Brain microvascular endothelial cell (primary cell): ENCODE data around the gene ARSG.
A peak's percentile ranks its signal among the peaks of the same experiment; 100 is the strongest.

ENCODE experiments used
- DNase-seq: peaks from one replicate; pipeline ENCODE4 v3.0.0-alpha.2; 2020
- H3K27ac ChIP-seq: fragments of 250-450 bp; sonication (Bioruptor Pico); 2 replicates; pipeline ENCODE4 v1.5.1; 2020; ENCODE audit warnings: mild to moderate bottlenecking, moderate library complexity
- H3K27me3 ChIP-seq: fragments of 250-450 bp; sonication (Bioruptor Pico); replicated peaks from 2 replicates; pipeline ENCODE4 v1.5.1; 2020; ENCODE audit warnings: mild to moderate bottlenecking
- H3K36me3 ChIP-seq: fragments of 250-450 bp; sonication (Bioruptor Pico); replicated peaks from 2 replicates; pipeline ENCODE4 v1.5.1; 2020; ENCODE audit warnings: mild to moderate bottlenecking
- H3K4me3 ChIP-seq: 2 replicates; pipeline ENCODE4 v1.5.1; 2011; ENCODE audit warnings: low read depth, mild to moderate bottlenecking, control low read depth, low read length, moderate library complexity
- in situ Hi-C: cut with HindIII; loops from 2 replicates; pipeline ENCODE4 v1.10.0; 2017; ENCODE audit warnings: low sequenced_read_pairs, low pct_ligation_motif_present
- TF ChIP-seq, protein P1 (sequence below): IDR thresholded peaks from 2 replicates; pipeline ENCODE4 v1.5.1; 2011; ENCODE audit warnings: low read depth, mild to moderate bottlenecking, moderate library complexity, low read length, control low read depth, inconsistent platforms; ENCODE audit errors: missing control alignments

The ARSG gene

DNA sequence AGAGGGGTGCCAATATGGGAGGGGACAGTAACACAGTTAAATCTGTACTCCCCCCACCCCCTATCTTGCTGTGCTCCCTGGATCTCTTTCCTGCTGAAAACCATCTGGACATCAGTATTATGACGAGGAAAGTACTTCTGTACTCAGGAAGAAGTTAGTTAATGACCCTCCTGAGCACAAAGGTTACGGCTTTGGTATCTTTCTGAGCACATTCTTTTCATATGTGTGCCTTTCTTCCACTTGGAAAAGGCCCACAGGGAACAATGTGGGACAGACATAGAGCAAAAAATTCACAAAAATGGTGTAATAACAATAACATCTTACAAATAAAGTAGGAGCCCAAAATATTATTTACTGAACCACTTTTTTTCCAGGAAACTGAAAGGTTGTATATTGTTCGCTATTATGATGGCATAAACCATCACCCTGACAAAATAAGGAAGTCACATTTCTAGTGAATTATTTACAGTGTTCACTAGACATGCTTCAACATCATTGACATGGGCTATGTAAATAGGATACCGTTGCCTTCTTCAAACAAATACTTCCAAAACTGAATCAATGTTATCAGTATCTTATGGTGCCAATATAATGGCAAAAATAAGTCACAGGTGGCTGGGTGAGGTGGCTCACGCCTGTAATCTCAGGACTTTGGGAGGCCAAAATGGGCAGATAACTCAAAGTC, 160.5 kb downstream of the ARSG start:
- no peak for DNase-seq
- Histone ChIP-seq H3K27ac (no peak overlapping the region), H3K4me3 (no peak overlapping the region), H3K27me3 (no peaks in the 10 kb centered on the region), H3K36me3 (peaks cover 34% of the 10 kb centered on the region)
- in situ Hi-C loops: no loop called here
- TF ChIP-seq, protein P1, sequence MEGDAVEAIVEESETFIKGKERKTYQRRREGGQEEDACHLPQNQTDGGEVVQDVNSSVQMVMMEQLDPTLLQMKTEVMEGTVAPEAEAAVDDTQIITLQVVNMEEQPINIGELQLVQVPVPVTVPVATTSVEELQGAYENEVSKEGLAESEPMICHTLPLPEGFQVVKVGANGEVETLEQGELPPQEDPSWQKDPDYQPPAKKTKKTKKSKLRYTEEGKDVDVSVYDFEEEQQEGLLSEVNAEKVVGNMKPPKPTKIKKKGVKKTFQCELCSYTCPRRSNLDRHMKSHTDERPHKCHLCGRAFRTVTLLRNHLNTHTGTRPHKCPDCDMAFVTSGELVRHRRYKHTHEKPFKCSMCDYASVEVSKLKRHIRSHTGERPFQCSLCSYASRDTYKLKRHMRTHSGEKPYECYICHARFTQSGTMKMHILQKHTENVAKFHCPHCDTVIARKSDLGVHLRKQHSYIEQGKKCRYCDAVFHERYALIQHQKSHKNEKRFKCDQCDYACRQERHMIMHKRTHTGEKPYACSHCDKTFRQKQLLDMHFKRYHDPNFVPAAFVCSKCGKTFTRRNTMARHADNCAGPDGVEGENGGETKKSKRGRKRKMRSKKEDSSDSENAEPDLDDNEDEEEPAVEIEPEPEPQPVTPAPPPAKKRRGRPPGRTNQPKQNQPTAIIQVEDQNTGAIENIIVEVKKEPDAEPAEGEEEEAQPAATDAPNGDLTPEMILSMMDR: no peak

DNA sequence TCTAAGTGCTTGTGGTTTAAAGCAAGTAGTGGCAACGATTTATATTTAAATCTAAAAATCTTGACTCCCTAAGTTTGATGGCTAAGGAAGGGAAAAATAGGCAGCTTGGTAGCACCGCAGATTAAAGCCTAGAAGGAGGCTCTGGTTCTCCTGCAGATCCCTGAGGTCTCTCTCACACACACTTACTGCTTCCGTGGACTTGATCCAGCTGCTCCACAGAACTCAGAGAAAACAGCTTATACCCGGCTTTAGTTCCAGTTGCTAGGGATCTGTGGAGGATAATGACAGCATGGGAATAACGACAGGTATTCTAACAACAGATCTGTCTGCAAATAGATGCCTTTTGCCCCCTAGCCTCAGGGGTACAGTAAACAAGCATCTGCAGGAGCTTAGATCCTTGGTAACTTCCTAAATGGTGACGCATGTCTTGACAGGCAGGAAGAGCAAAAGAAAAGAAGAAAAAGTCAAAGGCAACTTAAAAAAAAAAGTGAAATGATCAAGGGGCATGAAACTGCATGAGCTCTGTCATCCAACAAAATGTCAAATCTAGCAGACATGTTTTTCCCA, 161.5 kb downstream of the ARSG start:
- Histone ChIP-seq H3K27me3 (no peaks in the 10 kb centered on the region), H3K27ac (no peak overlapping the region), H3K4me3 (no peak overlapping the region), H3K36me3 (peaks cover 34% of the 10 kb centered on the region)
- in situ Hi-C loops: no loop called here
- TF ChIP-seq, protein P1: no peak
- DNase-seq: no peak

DNA sequence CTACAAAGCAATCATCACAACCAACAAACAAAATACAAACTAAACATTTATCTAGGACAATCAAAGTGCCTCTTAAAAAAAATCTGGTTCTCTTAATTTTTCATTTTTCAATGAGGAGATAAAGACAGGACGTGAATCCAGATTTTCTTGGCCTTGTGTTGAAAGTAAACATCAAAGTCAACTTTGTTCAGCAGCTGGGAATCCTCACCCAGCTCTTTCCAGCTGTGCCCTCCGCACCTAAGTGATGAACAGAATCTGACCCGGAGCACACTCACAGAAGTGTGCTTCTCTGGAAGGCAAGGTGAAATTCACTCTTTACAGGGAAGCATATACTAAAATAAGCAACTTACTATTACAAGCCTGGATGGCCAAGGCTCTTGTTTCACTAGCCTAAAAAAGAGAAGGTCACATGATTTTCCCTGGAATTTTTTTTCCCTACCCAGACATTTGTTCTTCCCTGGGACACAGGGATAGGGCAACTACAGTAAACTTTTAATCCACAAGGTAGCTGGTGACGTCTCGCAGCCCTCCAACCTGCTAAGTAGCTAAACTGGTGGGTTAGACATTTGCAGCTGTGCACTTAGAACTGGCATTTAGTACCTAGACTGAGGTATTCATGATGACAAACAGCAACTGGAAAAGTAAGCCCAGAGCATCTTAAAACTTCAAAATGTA, 162.8 kb downstream of the ARSG start:
- Histone ChIP-seq H3K27me3 (no peaks in the 10 kb centered on the region), H3K36me3 (peaks cover 24% of the 10 kb centered on the region), H3K27ac (no peak overlapping the region), H3K4me3 (no peak overlapping the region)
- in situ Hi-C loops: no loop called here
- TF ChIP-seq, protein P1: no peak
- DNase-seq: no peak

DNA sequence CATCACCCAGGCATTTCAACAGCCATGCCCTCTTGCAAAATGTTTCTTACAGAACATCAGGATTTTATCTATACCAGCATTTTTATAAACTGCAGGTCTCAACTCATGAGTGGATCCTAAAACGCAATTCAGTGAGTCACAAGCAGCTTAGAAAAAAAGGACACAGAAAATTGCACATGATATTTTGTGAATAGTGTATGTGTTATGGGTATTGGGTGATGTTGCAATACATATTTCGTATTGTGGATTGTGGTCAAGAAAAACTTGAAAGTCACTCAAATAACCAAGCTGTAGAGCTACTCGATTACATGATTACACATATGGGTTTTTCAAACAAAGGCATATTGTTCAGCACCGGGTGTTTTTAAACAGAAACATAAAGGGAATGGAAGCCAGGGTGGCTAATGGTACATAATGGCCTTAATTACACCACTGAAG, 164.6 kb downstream of the ARSG start:
- no peaks in the 10 kb centered on the region for H3K27me3 ChIP-seq
- H3K27ac ChIP-seq: peak overlapping the region; percentile 88
- DNase-seq: peak; percentile 57
- H3K4me3 ChIP-seq: peak overlapping the region; percentile 81
- peaks cover 15% of the 10 kb centered on the region for H3K36me3 ChIP-seq
- TF ChIP-seq, protein P1: no peak
- in situ Hi-C loops: no loop called here

DNA sequence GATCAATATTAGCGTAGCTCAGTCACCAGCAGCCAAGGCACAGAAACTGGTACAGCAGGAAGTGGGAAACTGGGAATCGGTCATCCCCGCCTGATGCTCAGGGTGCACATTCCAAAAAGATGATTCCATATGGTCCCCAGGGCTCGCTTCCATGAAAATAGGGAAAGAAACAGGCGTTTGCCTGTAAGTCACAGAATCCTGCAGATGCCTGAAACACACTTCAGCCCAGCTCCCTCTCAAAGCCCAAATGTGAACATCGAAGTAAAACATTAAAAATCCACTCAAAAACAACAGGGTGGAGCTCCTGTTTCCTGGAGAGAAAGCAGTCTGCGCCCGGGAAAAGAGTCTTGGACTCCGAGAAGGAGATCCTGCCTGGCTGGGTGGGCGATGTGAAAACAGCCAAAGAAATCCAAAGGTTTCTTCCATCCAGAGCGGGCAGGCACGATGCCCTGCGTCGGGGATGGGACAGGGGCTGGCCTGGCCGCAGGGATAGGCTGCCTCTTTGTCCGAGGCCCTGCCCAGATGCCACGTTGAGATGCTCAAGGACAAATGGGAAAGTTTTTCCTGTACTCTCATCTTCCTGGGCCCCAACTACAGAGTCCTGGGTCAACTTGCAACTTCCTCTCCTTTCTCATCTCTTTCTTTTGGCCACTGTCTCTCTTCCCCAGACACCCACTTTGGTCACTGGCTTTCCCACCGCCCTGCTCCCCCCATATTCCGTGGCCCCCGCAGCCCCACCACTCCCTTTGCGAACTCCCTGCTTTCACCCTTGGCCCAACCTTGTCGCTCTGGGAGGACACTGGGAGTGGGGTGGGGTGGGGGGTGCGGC, 165.3 kb downstream of the ARSG start:
- DNase-seq: peak; percentile 84
- Histone ChIP-seq H3K4me3 (peak overlapping the region; percentile 81), H3K27ac (peak overlapping the region; percentile 88), H3K27me3 (no peaks in the 10 kb centered on the region), H3K36me3 (peaks cover 9% of the 10 kb centered on the region)
- TF ChIP-seq, protein P1: no peak
- in situ Hi-C loops: no loop called here
